ENCODE results near the gene PTPA. TPM values are rescaled to one million over a fixed set of nuclear protein-coding genes. Genes with fewer than 3 reads are reported as not detected.

The PTPA gene
- total and polyA plus RNA-seq, 9 of the 15 experiments (the other 6 are each of a cell fraction or from before 2014, with no cell fraction given), result 1.7 to 121 (median 72.6) TPM

- TF ChIP-seq PKNOX1 (IDR thresholded peaks at IDR 0.05) (no peak; the same call in 1 of the 2 replicates), BCL6 (CRISPR knock-in tag; IDR thresholded peaks at IDR 0.05) (no peak), FOXJ3 (CRISPR knock-in tag; IDR thresholded peaks at IDR 0.05) (no peak), ZFP1 (CRISPR knock-in tag; IDR thresholded peaks at IDR 0.05) (no peak), ZNF239 (CRISPR knock-in tag; IDR thresholded peaks at IDR 0.05) (peak; percentile 64; the same call in 1 of the 2 replicates), YY1 (IDR thresholded peaks at IDR 0.05; ENCODE audit: borderline replicate concordance in 1 of 3, control insufficient read depth in 1 of 3, extremely low read depth in 1 of 3, insufficient read depth in 3 of 3, insufficient read length in 1 of 3, insufficient replicate concordance in 2 of 3, low read depth in 1 of 3, low read length in 2 of 3) (peak in 2 of 3 experiments; percentile 49 to 80), THRAP3 (IDR thresholded peaks at IDR 0.05; ENCODE audit: borderline replicate concordance) (no peak), CTBP1 (IDR thresholded peaks at IDR 0.05; ENCODE audit: borderline replicate concordance) (peak; percentile 88), CREB3L1 (IDR thresholded peaks at IDR 0.05; ENCODE audit: borderline replicate concordance, low read depth) (no peak), BDP1 (IDR thresholded peaks at IDR 0.05; ENCODE audit: insufficient read depth, insufficient read length) (no peak), E2F1 (CRISPR knock-in tag; IDR thresholded peaks at IDR 0.05) (peak; percentile 92), RBM15 (IDR thresholded peaks at IDR 0.05; ENCODE audit: insufficient read depth, low read length) (no peak), LARP7 (IDR thresholded peaks at IDR 0.05) (no peak), XRCC4 (IDR thresholded peaks at IDR 0.05; ENCODE audit: extremely low read depth, insufficient read depth, insufficient read length) (no peak), MXI1 (IDR thresholded peaks at IDR 0.05; ENCODE audit: low read depth, low read length) (peak; percentile 88; the same call in 1 of the 2 replicates), ZNF507 (tag; conservative IDR thresholded peaks at IDR 0.05) (no peak), PML (IDR thresholded peaks at IDR 0.05; ENCODE audit: low read length) (peak; percentile 99), BCLAF1 (IDR thresholded peaks at IDR 0.05; ENCODE audit: borderline replicate concordance in 1 of 2, control insufficient read depth in 1 of 2, low read depth in 2 of 2, low read length in 1 of 2) (peak in 1 of 2 experiments; percentile 46; a peak in 1 of 4 replicates), NR1H2 (CRISPR knock-in tag; IDR thresholded peaks at IDR 0.05) (0 out of 2 replicates have a peak, but pooled peaks have one; percentile 66), ZNF551 (CRISPR knock-in tag; IDR thresholded peaks at IDR 0.05) (no peak), HDAC6 (IDR thresholded peaks at IDR 0.05; ENCODE audit: low read depth, low read length) (no peak)
Observed at GRCh38 chr9:129068990-129069861, 42.0 kb upstream of the PTPA start (continued).
